ENCODE measurements around the gene GNG13. TPM values are rescaled to one million over a fixed set of nuclear protein-coding genes. Genes with fewer than 3 reads are reported as not detected.

The GNG13 gene, protein sequence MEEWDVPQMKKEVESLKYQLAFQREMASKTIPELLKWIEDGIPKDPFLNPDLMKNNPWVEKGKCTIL
- not detected in 2 replicates for total RNA-seq (2014; rRNA removed; shearing (Covaris generic))
- 0.29 and 0.30 TPM in 2 replicates for polyA plus RNA-seq (2016; fragmentation: Nextera tagmentation; extraction: Ambion mirVana)
- long read RNA-seq: 0 reads

DNA sequence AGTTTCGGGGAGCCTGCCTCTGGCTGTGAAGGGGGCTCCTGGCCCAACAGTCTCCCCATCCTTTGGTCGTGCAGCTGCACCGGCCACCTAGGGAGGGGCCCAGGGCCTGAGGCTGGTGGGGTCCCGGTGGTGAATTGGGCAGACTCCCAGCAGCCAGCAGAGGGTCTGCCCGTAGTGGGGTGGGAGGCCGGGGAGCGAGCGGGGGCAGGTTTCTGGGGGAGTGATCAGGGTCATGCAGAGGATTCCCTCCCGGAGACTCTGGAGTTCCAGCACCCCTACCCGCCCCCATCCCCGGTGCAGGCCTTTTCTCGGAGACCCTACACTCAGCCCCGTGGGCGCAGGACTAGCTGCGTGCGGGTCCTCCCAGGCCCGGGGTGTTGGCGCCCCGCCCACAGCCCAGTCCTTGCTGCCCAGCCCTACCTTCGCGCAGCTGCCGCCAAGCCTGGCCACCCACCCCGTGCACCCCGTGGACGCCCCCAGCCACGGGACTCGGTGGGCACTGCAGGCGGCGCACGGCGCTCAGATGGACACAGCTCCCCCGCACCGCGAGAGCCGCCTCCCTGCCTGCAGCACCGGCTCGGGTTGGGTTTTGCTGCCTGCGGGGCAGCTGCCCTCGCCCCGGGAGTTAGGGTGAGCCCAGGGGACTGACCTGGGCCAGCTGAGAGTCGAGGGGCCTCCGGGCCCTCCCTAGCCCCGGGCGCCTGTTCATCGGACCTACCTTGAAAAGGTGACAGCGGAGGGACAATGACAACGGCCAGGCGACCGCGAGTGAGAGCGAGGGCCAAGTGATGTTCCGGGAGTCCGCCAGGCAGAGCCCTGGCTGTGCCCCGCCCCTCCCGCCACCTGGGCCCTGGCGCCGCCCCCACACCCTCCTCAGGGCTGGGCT lies at the start of gene GNG13:
TSS of gene GNG13 (minus strand) at position 787 of the 886 bp plus-strand sequence. CDS start 1,657 bp downstream, outside the sequence.
- Mint-ChIP-seq H3K4me3 (0 out of 3 replicates have a peak within 1 kb of the TSS, but pooled peaks have one; percentile 30), H3K9me3 (no peaks in the 10 kb centered on the region; the same call in 1 of the 3 replicates), H3K27ac (no peak within 1 kb of the TSS), H3K27me3 (ENCODE audit: insufficient read depth, low read depth, poor library complexity) (peaks cover 31% of the 10 kb centered on the region), H3K36me3 (ENCODE audit: low read depth) (peaks cover 23% of the 10 kb centered on the region; the same call in 2 of the 3 replicates), H3K4me1 (peaks cover 4% of the 10 kb centered on the region; the same call in 1 of the 3 replicates)
- Histone ChIP-seq H3K4me2 (peak within 1 kb of the TSS; percentile 91), H3K36me3 (ENCODE audit: insufficient read depth) (no peaks in the 10 kb centered on the region), H3F3A (replicated peaks; ENCODE audit: low read depth) (no peaks in the 10 kb centered on the region), H2AFZ (no peak within 1 kb of the TSS), H3K27ac (ENCODE audit: low read depth) (no peak within 1 kb of the TSS), H3K4me3 (peak within 1 kb of the TSS; percentile 57), H3K4me1 (ENCODE audit: insufficient read depth) (peaks cover 3% of the 10 kb centered on the region; the same call in 1 of the 2 replicates), H3K27me3 (ENCODE audit: insufficient read depth) (peaks cover 43% of the 10 kb centered on the region), H4K20me1 (replicated peaks; ENCODE audit: insufficient read depth) (peaks cover 4% of the 10 kb centered on the region; the same call in 1 of the 2 replicates), H3K79me2 (replicated peaks; ENCODE audit: insufficient read depth) (no peaks in the 10 kb centered on the region), H3K9me2 (ENCODE audit: insufficient read depth) (no peaks in the 10 kb centered on the region)
- DNase-seq (ENCODE audit: low spot score) (peak; percentile 69), ATAC-seq (peak; percentile 68)
- TF ChIP-seq NANOG (IDR thresholded peaks at IDR 0.05; ENCODE audit: borderline replicate concordance) (no peak), ZNF331 (CRISPR knock-in tag; IDR thresholded peaks at IDR 0.05; ENCODE audit: low read depth) (no peak), POLR2AphosphoS5 (IDR thresholded peaks at IDR 0.05; ENCODE audit: low read depth) (no peak; the same call in 1 of the 2 replicates), EZH2 (IDR thresholded peaks at IDR 0.05; ENCODE audit: low read depth, unreplicated experiment) (no peak), STAT1 (IDR thresholded peaks at IDR 0.05; ENCODE audit: unreplicated experiment) (no peak), ZNF114 (CRISPR knock-in tag; IDR thresholded peaks at IDR 0.05) (no peak), CREB1 (CRISPR knock-in tag; IDR thresholded peaks at IDR 0.05; ENCODE audit: low read depth) (no peak), EZH2phosphoT487 (IDR thresholded peaks at IDR 0.05; ENCODE audit: unreplicated experiment) (no peak)
- TF ChIP-seq, protein P1, sequence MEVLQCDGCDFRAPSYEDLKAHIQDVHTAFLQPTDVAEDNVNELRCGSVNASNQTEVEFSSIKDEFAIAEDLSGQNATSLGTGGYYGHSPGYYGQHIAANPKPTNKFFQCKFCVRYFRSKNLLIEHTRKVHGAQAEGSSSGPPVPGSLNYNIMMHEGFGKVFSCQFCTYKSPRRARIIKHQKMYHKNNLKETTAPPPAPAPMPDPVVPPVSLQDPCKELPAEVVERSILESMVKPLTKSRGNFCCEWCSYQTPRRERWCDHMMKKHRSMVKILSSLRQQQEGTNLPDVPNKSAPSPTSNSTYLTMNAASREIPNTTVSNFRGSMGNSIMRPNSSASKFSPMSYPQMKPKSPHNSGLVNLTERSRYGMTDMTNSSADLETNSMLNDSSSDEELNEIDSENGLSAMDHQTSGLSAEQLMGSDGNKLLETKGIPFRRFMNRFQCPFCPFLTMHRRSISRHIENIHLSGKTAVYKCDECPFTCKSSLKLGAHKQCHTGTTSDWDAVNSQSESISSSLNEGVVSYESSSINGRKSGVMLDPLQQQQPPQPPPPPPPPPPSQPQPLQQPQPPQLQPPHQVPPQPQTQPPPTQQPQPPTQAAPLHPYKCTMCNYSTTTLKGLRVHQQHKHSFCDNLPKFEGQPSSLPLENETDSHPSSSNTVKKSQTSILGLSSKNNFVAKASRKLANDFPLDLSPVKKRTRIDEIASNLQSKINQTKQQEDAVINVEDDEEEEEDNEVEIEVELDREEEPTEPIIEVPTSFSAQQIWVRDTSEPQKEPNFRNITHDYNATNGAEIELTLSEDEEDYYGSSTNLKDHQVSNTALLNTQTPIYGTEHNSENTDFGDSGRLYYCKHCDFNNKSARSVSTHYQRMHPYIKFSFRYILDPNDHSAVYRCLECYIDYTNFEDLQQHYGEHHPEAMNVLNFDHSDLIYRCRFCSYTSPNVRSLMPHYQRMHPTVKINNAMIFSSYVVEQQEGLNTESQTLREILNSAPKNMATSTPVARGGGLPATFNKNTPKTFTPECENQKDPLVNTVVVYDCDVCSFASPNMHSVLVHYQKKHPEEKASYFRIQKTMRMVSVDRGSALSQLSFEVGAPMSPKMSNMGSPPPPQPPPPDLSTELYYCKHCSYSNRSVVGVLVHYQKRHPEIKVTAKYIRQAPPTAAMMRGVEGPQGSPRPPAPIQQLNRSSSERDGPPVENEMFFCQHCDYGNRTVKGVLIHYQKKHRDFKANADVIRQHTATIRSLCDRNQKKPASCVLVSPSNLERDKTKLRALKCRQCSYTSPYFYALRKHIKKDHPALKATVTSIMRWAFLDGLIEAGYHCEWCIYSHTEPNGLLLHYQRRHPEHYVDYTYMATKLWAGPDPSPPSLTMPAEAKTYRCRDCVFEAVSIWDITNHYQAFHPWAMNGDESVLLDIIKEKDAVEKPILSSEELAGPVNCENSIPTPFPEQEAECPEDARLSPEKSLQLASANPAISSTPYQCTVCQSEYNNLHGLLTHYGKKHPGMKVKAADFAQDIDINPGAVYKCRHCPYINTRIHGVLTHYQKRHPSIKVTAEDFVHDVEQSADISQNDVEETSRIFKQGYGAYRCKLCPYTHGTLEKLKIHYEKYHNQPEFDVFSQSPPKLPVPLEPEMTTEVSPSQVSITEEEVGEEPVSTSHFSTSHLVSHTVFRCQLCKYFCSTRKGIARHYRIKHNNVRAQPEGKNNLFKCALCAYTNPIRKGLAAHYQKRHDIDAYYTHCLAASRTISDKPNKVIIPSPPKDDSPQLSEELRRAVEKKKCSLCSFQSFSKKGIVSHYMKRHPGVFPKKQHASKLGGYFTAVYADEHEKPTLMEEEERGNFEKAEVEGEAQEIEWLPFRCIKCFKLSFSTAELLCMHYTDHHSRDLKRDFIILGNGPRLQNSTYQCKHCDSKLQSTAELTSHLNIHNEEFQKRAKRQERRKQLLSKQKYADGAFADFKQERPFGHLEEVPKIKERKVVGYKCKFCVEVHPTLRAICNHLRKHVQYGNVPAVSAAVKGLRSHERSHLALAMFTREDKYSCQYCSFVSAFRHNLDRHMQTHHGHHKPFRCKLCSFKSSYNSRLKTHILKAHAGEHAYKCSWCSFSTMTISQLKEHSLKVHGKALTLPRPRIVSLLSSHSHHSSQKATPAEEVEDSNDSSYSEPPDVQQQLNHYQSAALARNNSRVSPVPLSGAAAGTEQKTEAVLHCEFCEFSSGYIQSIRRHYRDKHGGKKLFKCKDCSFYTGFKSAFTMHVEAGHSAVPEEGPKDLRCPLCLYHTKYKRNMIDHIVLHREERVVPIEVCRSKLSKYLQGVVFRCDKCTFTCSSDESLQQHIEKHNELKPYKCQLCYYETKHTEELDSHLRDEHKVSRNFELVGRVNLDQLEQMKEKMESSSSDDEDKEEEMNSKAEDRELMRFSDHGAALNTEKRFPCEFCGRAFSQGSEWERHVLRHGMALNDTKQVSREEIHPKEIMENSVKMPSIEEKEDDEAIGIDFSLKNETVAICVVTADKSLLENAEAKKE (CRISPR knock-in tag; IDR thresholded peaks at IDR 0.05): no peak
- TF ChIP-seq, protein P2, sequence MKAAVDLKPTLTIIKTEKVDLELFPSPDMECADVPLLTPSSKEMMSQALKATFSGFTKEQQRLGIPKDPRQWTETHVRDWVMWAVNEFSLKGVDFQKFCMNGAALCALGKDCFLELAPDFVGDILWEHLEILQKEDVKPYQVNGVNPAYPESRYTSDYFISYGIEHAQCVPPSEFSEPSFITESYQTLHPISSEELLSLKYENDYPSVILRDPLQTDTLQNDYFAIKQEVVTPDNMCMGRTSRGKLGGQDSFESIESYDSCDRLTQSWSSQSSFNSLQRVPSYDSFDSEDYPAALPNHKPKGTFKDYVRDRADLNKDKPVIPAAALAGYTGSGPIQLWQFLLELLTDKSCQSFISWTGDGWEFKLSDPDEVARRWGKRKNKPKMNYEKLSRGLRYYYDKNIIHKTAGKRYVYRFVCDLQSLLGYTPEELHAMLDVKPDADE (IDR thresholded peaks at IDR 0.05): no peak
- TF ChIP-seq, protein P3, sequence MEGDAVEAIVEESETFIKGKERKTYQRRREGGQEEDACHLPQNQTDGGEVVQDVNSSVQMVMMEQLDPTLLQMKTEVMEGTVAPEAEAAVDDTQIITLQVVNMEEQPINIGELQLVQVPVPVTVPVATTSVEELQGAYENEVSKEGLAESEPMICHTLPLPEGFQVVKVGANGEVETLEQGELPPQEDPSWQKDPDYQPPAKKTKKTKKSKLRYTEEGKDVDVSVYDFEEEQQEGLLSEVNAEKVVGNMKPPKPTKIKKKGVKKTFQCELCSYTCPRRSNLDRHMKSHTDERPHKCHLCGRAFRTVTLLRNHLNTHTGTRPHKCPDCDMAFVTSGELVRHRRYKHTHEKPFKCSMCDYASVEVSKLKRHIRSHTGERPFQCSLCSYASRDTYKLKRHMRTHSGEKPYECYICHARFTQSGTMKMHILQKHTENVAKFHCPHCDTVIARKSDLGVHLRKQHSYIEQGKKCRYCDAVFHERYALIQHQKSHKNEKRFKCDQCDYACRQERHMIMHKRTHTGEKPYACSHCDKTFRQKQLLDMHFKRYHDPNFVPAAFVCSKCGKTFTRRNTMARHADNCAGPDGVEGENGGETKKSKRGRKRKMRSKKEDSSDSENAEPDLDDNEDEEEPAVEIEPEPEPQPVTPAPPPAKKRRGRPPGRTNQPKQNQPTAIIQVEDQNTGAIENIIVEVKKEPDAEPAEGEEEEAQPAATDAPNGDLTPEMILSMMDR (conservative IDR thresholded peaks at IDR 0.05; ENCODE audit: low read depth in 2 of 2): no peak
- TF ChIP-seq, protein P4, sequence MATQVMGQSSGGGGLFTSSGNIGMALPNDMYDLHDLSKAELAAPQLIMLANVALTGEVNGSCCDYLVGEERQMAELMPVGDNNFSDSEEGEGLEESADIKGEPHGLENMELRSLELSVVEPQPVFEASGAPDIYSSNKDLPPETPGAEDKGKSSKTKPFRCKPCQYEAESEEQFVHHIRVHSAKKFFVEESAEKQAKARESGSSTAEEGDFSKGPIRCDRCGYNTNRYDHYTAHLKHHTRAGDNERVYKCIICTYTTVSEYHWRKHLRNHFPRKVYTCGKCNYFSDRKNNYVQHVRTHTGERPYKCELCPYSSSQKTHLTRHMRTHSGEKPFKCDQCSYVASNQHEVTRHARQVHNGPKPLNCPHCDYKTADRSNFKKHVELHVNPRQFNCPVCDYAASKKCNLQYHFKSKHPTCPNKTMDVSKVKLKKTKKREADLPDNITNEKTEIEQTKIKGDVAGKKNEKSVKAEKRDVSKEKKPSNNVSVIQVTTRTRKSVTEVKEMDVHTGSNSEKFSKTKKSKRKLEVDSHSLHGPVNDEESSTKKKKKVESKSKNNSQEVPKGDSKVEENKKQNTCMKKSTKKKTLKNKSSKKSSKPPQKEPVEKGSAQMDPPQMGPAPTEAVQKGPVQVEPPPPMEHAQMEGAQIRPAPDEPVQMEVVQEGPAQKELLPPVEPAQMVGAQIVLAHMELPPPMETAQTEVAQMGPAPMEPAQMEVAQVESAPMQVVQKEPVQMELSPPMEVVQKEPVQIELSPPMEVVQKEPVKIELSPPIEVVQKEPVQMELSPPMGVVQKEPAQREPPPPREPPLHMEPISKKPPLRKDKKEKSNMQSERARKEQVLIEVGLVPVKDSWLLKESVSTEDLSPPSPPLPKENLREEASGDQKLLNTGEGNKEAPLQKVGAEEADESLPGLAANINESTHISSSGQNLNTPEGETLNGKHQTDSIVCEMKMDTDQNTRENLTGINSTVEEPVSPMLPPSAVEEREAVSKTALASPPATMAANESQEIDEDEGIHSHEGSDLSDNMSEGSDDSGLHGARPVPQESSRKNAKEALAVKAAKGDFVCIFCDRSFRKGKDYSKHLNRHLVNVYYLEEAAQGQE (IDR thresholded peaks at IDR 0.05; ENCODE audit: unreplicated experiment): no peak
